HG02571 (cell line): ENCODE measurements around the gene STK24.

Experiments
- ATAC-seq: cut with Tn5 transposase; IDR thresholded peaks from one replicate; pipeline ENCODE4 v1.9.1; 2021; ENCODE audit warnings: mild to moderate bottlenecking, moderate library complexity; ENCODE audit not compliant: unreplicated experiment

Gene STK24

GRCh38 chr13:98557937-98558792 lies 18.7 kb downstream of the STK24 start:
- ATAC-seq: no peak

- ATAC-seq: no peak
Measured at GRCh38 chr13:98556968-98557631, 19.8 kb downstream of the STK24 start.

GRCh38 chr13:98556142-98556816 lies 20.6 kb downstream of the STK24 start:
- ATAC-seq: no peak

- no peak for ATAC-seq
Measured at GRCh38 chr13:98549728-98550317, 27.1 kb downstream of the STK24 start.

- ATAC-seq: no peak
Measured at GRCh38 chr13:98549006-98549727, 27.7 kb downstream of the STK24 start.

- no peak for ATAC-seq
Measured at GRCh38 chr13:98548230-98548629, 28.7 kb downstream of the STK24 start.

- ATAC-seq: no peak
Measured at GRCh38 chr13:98547455-98547854, 29.5 kb downstream of the STK24 start.

- ATAC-seq: no peak
Measured at GRCh38 chr13:98546402-98546801, 30.5 kb downstream of the STK24 start.

GRCh38 chr13:98544104-98544710 lies 32.7 kb downstream of the STK24 start:
- no peak for ATAC-seq

- no peak for ATAC-seq
Measured at GRCh38 chr13:98543378-98544103, 33.4 kb downstream of the STK24 start.

GRCh38 chr13:98542568-98543377 lies 34.1 kb downstream of the STK24 start:
- no peak for ATAC-seq

GRCh38 chr13:98541701-98542203 lies 35.2 kb downstream of the STK24 start:
- no peak for ATAC-seq

GRCh38 chr13:98541191-98541590 lies 35.7 kb downstream of the STK24 start:
- no peak for ATAC-seq

GRCh38 chr13:98540476-98540875 lies 36.4 kb downstream of the STK24 start:
- ATAC-seq: no peak

- no peak for ATAC-seq
Measured at GRCh38 chr13:98539666-98540065, 37.2 kb downstream of the STK24 start.

- no peak for ATAC-seq
Measured at GRCh38 chr13:98538876-98539275, 38.0 kb downstream of the STK24 start.

- no peak for ATAC-seq
Measured at GRCh38 chr13:98537740-98538139, 39.2 kb downstream of the STK24 start.

GRCh38 chr13:98537306-98537705 lies 39.6 kb downstream of the STK24 start:
- no peak for ATAC-seq

- no peak for ATAC-seq
Measured at GRCh38 chr13:98536729-98537128, 40.2 kb downstream of the STK24 start.
